ENCODE results near the gene PLXDC1. TPM values are rescaled to one million over a fixed set of nuclear protein-coding genes. Genes with fewer than 3 reads are reported as not detected.
"Not testable (repeated sequence)": the region's sequence is repeated elsewhere in the genome, so short reads cannot be mapped to it uniquely, and the experiment has no call there.

The PLXDC1 gene
- total RNA-seq, 1 donor from 2014 or later: 21.4 TPM

GRCh38 chr17:39045948-39046679 is 105.3 kb downstream of the PLXDC1 start:
- no peak for DNase-seq (ENCODE audit: low spot score)
- intact Hi-C loops (cut with DNase I): no loop called here

GRCh38 chr17:39036009-39036408 is 115.4 kb downstream of the PLXDC1 start:
- intact Hi-C loops (cut with DNase I): no loop called here
- no peak for DNase-seq (ENCODE audit: low spot score)

GRCh38 chr17:39035578-39035977 is 115.9 kb downstream of the PLXDC1 start:
- intact Hi-C loops (cut with DNase I); DNase-seq (ENCODE audit: low spot score): not testable (repeated sequence)

GRCh38 chr17:39028690-39029089 is 122.7 kb downstream of the PLXDC1 start:
- intact Hi-C loops (cut with DNase I): no loop called here
- DNase-seq (ENCODE audit: low spot score): no peak

- DNase-seq (ENCODE audit: low spot score): no peak
Observed at GRCh38 chr17:39027455-39028035, 123.9 kb downstream of the PLXDC1 start.

GRCh38 chr17:39026980-39027451 is 124.4 kb downstream of the PLXDC1 start:
- intact Hi-C loops (cut with DNase I): no loop called here
- DNase-seq (ENCODE audit: low spot score): peak; percentile 80

More at GRCh38 chr17:39027455-39028035, 123.9 kb downstream of the PLXDC1 start:
- intact Hi-C loops (cut with DNase I): no loop called here

- intact Hi-C loops (cut with DNase I); DNase-seq (ENCODE audit: low spot score): not testable (repeated sequence)
Observed at GRCh38 chr17:39026346-39026745, 125.1 kb downstream of the PLXDC1 start.

- no peak for DNase-seq (ENCODE audit: low spot score)
Observed at GRCh38 chr17:39022924-39023323, 128.5 kb downstream of the PLXDC1 start.

GRCh38 chr17:39020037-39020436 is 131.4 kb downstream of the PLXDC1 start:
- intact Hi-C loops (cut with DNase I); DNase-seq (ENCODE audit: low spot score): not testable (repeated sequence)

More at GRCh38 chr17:39022924-39023323, 128.5 kb downstream of the PLXDC1 start:
- intact Hi-C loops (cut with DNase I): no loop called here

GRCh38 chr17:39018267-39019134 is 132.9 kb downstream of the PLXDC1 start:
- intact Hi-C loops (cut with DNase I): no loop called here
- no peak for DNase-seq (ENCODE audit: low spot score)

- intact Hi-C loops (cut with DNase I): no loop called here
- no peak for DNase-seq (ENCODE audit: low spot score)
Observed at GRCh38 chr17:39016193-39017153, 135.0 kb downstream of the PLXDC1 start.

GRCh38 chr17:39015546-39015935 is 135.9 kb downstream of the PLXDC1 start:
- no peak for DNase-seq (ENCODE audit: low spot score)
- intact Hi-C loops (cut with DNase I): no loop called here

- DNase-seq (ENCODE audit: low spot score): no peak
Observed at GRCh38 chr17:39014795-39015545, 136.5 kb downstream of the PLXDC1 start.

GRCh38 chr17:39014044-39014794 is 137.2 kb downstream of the PLXDC1 start:
- DNase-seq (ENCODE audit: low spot score): no peak
- intact Hi-C loops (cut with DNase I): no loop called here

More at GRCh38 chr17:39014795-39015545, 136.5 kb downstream of the PLXDC1 start:
- intact Hi-C loops (cut with DNase I): no loop called here
